ENCODE results near the gene MYOT.

DNA sequence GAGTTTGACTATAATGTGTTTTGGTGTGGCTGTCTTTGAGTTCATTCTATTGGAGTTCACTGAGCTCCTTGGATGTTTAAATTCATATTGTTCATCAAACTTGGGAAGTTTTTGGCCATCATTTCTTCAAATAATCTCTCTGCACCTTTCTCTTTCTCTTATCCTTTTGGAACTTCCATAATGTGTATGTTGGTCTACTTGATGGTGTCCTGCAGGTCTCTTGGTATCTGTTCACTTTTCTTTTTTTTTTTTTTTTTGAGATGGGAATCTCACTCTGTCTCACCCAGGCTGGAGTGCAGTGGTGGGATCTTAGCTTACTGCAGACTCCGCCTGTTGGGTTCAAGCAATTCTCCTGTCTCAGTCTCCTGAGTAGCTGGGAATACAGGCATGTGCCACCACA lies 49.3 kb downstream of the MYOT start:
- TF ChIP-seq POLR2A (IDR thresholded peaks at IDR 0.05; ENCODE audit: low read length), result no peak
- no peak for TF ChIP-seq GATA1 (IDR thresholded peaks at IDR 0.05; ENCODE audit: low read depth, low read length)
